Myocyte (in vitro differentiated cells): ENCODE measurements around the gene IGIP. TPM values are rescaled to one million over a fixed set of nuclear protein-coding genes. Genes with fewer than 3 reads are reported as not detected.

Source experiments
- DNase-seq: peaks from one replicate; pipeline ENCODE4 v3.0.0-alpha.2; 2012; ENCODE audit warnings: low read depth
- polyA plus RNA-seq: library from polyadenylated mRNA; unstranded; fragments of >200 nt; gene quantifications from one replicate; pipeline ENCODE4 v1.2.1, GENCODE V29; 2012; ENCODE audit warnings: missing spikeins
- total RNA-seq: library from RNA; depleted of rRNA; stranded (reverse); fragments of >200 nt; gene quantifications from 2 replicates; pipeline ENCODE4 v1.2.3, GENCODE V29; 2014

Gene IGIP
- total RNA-seq = 8.1 and 10.4 TPM in 2 replicates
- 6.2 TPM for polyA plus RNA-seq

- no peak for DNase-seq
These were observed at the start of gene IGIP for GRCh38 chr5:140125637-140126036. TSS of gene IGIP (plus strand) at chr5:140125937. CDS start at chr5:140128477, 2,540 bp downstream.

GRCh38 chr5:140076142-140076541 lies 49.6 kb upstream of the IGIP start:
- DNase-seq = no peak

- DNase-seq = no peak
These were observed 48.9 kb upstream of the IGIP start for GRCh38 chr5:140076788-140077187.

GRCh38 chr5:140083120-140083519 lies 42.6 kb upstream of the IGIP start:
- no peak for DNase-seq

- no peak for DNase-seq
These were observed 42.1 kb upstream of the IGIP start for GRCh38 chr5:140083650-140084049.

GRCh38 chr5:140084541-140084940 lies 41.2 kb upstream of the IGIP start:
- DNase-seq = no peak

GRCh38 chr5:140090251-140090650 lies 35.5 kb upstream of the IGIP start:
- DNase-seq = no peak

GRCh38 chr5:140093179-140093578 lies 32.6 kb upstream of the IGIP start:
- DNase-seq = no peak

- no peak for DNase-seq
These were observed 31.9 kb upstream of the IGIP start for GRCh38 chr5:140093866-140094265.

- DNase-seq = no peak
These were observed 30.8 kb upstream of the IGIP start for GRCh38 chr5:140094889-140095288.

- DNase-seq = no peak
These were observed 24.6 kb upstream of the IGIP start for GRCh38 chr5:140101179-140101578.

GRCh38 chr5:140103154-140103553 lies 22.6 kb upstream of the IGIP start:
- DNase-seq = no peak

- DNase-seq = no peak
These were observed 21.6 kb upstream of the IGIP start for GRCh38 chr5:140104100-140104499.

- no peak for DNase-seq
These were observed 19.6 kb upstream of the IGIP start for GRCh38 chr5:140106101-140106500.

- DNase-seq = no peak
These were observed 18.9 kb upstream of the IGIP start for GRCh38 chr5:140106805-140107311.

- peak; percentile 93 for DNase-seq
These were observed 18.2 kb upstream of the IGIP start for GRCh38 chr5:140107312-140108092.

- DNase-seq = no peak
These were observed 17.4 kb upstream of the IGIP start for GRCh38 chr5:140108093-140109017.

- DNase-seq = no peak
These were observed 16.5 kb upstream of the IGIP start for GRCh38 chr5:140109018-140109758.

GRCh38 chr5:140109759-140110645 lies 15.7 kb upstream of the IGIP start:
- no peak for DNase-seq

- no peak for DNase-seq
These were observed 15.1 kb upstream of the IGIP start for GRCh38 chr5:140110646-140110957.
